HG03045 (cell line): ENCODE measurements around the gene TAF4B.
"Not testable (repeated sequence)": the region's sequence is repeated elsewhere in the genome, so short reads cannot be mapped to it uniquely, and the experiment has no call there.

Experiments
- ATAC-seq: cut with Tn5 transposase; IDR thresholded peaks from one replicate; pipeline ENCODE4 v1.9.1; 2021; ENCODE audit warnings: mild to moderate bottlenecking, moderate library complexity; ENCODE audit not compliant: unreplicated experiment

Gene TAF4B, protein sequence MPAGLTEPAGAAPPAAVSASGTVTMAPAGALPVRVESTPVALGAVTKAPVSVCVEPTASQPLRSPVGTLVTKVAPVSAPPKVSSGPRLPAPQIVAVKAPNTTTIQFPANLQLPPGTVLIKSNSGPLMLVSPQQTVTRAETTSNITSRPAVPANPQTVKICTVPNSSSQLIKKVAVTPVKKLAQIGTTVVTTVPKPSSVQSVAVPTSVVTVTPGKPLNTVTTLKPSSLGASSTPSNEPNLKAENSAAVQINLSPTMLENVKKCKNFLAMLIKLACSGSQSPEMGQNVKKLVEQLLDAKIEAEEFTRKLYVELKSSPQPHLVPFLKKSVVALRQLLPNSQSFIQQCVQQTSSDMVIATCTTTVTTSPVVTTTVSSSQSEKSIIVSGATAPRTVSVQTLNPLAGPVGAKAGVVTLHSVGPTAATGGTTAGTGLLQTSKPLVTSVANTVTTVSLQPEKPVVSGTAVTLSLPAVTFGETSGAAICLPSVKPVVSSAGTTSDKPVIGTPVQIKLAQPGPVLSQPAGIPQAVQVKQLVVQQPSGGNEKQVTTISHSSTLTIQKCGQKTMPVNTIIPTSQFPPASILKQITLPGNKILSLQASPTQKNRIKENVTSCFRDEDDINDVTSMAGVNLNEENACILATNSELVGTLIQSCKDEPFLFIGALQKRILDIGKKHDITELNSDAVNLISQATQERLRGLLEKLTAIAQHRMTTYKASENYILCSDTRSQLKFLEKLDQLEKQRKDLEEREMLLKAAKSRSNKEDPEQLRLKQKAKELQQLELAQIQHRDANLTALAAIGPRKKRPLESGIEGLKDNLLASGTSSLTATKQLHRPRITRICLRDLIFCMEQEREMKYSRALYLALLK

DNA sequence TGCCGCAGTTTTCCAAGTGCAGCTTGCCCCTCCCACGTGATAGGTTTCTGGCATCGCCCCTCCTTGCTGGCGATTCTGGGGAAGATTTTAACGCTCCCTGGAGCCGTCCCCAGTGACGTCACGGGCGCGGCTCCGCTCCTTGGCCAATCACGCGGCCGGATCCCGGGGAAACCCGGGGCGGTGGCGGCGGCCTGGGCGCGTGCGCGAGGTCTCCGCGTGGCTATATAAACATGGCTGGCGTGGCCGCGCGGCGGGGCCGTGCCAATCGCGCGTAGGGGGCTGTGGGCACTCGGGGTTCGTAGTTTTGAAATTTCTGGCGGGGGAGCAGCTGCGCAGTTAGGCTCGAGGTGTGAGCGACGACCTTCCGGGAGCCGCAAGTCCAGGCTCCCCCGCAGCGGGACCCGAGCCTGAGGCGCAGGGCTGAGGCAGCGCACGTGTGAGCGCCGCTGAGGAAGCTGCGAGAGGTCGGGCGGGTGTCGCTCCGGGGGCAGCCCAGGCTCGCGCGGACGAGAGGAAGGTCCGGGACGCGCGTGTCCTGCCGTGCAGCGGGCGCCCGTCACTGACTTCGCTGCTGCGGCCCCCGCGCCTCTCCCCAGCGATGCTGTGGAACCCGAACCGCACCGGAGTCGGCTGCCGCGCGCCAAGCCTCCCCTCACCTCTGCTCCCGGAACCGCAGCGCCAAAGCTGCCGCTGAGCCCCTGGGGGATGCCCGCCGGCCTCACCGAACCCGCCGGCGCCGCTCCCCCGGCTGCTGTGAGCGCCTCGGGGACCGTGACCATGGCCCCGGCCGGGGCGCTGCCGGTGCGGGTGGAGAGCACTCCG is at the start of gene TAF4B:
TAF4B (plus strand) TSS at position 217 of the 822 bp plus-strand sequence; CDS start at position 706, 489 bp downstream.
- peak; percentile 94 for ATAC-seq

DNA sequence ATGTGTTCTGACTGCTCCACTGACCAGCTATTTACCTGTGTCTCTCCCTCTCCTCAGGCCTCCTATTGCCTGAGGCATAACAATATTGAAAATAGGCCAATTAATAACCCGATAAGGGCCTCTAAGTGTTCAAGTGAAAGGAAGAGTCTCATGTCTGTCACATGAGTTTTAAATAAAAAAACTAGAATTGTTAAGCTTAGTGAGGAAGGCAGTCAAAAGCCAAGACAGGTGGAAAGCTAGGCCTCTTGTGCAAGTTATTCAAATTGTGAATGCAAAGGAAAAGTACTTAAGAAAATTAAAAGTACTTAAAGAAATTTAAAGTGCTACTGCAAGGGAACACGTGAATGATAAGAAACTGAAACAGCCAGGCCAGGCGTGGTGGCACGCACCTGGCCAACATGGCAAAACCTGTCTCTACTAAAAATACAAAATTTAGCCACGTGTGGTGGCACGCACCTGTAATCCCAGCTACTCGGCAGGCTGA is 44.9 kb upstream of the TAF4B start:
- ATAC-seq: peak; percentile 63

DNA sequence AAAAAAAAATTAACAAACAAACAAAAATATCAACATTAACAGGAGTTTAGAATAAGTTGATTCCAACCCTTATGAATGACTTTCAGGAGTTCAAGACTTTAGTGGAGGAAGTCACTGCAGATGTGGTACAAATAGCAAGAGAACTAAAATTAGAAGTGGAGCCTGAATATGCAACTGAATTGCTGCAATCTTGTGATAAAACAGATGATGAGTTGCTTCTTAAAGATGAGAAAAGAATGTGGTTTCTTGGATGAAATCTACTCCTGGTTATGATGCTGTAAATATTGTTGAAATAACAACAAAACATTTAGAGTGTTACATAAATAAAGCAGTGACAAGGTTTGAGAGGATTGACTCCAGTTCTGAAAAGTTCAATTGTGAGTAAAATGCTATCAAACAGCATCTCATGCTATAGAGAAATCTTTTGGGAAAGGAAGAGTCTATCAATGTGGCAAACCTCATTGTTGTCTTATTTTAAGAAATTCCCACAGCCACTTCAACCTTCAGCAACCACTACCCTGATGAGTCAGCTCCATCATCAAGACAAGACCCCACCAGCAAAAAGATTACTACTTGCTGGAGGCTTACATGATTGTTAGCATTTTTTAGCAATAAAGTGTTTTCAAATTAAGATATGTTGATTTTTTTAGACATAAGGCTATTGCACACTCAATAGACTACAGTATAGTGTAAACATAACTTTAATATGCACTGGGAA is 42.7 kb upstream of the TAF4B start:
- ATAC-seq: no peak

DNA sequence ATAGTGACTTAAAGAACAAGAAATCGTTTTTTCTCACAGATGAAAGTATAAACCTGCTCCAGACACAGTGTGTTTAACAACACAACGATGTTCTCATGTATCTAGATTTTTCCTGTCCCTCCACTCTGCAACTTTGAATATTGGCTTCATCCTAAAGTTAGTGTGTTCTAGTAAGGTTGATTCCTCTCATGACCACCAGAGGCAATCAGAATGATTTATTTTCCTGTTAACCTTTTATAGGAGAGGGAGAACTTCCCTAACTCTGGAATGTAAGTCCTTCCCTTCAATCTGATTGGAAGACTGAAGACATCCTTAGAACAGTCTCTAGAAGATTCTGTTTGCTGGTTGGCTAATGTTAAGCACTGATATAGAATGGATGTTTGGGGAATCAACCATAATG is 41.0 kb upstream of the TAF4B start:
- no peak for ATAC-seq

DNA sequence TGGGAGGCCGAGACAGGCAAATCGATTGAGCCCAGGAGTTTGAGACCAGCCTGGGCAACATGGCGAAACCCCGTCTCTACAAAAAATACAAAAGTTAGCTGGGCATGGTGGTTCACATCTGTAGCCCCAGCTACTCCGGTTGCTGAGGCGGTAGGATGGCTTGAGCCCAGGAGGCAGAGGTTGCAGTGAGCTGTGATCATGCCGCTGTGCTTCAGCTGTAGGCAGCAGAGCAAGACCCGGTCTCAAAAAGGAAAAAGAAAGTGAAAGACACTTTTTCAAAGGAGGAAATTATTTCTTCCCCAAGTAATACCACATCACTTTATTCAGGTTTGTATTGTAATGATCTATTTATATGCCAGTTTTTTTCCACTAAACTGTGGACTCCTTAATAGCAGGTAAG is 35.7 kb upstream of the TAF4B start:
- peak; percentile 87 for ATAC-seq

DNA sequence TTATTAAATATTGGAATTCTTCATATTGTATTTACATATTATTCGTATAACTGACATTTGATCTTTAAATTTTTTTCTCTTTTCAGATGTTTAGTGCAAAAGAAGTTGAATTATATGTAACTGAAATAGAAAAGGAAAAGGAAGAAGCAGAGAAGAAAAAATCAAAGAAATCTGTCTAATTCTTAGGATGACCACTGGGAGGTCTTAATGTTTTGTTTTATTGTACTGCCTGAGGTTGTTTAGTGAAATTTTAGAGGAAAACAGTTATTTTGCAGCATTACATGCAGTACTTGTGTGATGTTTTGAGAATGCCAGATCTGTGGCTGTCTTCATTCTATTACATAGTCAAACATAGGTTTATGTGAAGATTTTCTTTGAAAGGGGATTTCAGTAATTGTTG is 34.0 kb upstream of the TAF4B start:
- ATAC-seq: no peak

DNA sequence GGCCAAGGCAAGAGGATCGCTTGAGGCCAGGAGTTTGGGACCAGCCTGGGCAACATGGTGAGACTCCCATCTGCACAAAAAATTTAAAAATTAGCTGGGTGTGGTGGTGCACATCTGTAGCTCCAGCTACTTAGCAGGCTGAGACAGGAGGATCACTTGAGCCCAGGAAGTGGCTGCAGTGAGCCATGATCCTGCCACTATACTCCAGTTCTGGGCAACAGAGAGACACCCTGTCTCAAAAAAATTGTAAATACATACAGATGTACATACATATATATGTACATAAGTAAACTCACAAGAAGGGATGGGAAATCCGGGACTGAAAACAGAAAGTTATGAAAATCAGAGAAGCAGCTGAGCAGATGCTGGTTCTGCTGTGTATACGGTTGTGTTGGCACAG is 29.6 kb upstream of the TAF4B start:
- no peak for ATAC-seq

DNA sequence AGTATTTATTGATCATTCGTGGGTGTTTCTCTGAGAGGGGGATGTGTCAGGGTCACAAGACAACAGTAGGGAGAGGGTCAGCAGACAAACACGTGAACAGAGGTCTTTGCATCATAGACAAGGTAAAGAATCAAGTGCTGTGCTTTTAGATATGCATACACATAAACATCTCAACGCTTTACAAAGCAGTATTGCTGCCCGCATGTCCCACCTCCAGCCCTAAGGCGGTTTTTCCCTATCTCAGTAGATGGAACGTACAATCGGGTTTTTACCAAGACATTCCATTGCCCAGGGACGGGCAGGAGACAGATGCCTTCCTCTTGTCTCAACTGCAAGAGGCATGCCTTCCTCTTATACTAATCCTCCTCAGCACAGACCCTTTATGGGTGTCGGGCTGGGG is 24.2 kb upstream of the TAF4B start:
- not testable (repeated sequence) for ATAC-seq

DNA sequence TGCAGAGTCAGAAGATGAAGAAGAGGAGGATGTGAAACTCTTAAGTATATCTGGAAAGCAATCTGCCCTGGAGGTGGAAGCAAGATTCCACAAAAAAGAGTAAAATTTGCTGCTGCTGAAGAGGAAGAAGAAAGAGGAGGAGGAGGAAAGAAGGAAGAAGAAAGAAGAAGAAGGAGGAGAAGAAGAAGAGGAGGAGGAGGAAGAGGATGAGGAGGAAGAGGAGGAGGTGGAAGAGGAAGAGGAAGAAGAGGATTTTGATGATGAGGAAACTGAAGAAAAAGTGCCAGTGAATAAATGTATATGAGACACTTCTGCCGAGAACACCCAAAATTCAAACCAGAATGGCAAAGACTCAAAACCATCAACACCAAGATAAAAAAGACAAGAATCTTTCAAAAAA is 20.9 kb upstream of the TAF4B start:
- no peak for ATAC-seq

DNA sequence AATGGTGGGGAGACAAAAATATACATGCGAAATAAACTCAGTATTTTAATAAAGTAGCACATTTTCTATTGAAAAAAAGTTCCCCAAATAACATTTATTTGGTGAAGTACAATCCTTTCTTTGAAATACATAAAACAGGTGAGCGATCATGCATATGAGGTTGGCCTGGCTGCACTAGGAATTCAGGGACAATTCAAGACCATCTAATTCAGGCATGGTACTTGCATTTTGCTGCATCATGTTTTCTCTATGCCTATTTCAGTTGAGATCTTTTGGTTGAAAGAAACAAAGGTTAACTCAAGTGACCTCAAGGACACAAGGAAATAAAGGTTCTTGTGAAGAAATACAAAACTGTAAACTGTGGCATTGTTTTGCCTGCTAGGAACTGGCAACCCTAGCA is 19.8 kb upstream of the TAF4B start:
- ATAC-seq: no peak

DNA sequence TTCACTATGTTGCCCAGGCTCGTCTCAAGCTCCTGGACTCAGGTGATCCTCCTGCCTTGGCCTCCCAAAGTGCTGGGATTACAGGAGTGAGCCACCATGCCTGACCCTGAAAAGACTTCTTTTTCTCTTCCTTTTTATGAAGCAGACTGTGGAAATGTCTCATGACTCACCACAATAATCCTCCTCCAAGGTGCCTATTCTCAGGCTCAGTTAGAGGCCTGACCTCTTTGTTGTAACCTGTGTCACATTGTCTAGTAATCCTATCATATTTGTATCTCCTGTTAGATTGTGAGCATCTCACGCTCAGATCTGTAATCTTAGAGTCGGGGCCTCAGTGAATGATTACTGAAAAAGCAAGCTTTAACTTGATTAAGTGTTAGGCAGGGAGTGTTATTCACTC is 18.3 kb upstream of the TAF4B start:
- no peak for ATAC-seq

DNA sequence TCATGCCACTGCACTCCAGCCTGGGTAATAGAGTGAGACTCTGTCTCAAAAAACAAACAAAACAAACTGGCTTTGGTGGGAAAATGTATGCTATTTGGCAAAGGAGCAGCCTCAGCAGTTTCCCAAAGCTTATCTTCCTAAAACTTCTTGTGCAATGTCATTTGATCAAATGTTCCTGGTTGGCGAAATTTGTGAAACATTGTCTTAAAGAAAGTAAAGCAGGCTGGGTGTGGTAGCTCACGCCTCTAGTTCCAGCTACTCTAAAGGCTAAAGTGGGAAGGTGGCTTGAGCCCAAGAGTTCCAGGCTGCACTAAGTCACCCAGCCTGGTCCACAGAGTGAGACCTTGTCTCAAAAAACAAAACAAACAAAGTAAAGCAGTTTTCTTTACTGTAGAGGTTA is 17.3 kb upstream of the TAF4B start:
- no peak for ATAC-seq

DNA sequence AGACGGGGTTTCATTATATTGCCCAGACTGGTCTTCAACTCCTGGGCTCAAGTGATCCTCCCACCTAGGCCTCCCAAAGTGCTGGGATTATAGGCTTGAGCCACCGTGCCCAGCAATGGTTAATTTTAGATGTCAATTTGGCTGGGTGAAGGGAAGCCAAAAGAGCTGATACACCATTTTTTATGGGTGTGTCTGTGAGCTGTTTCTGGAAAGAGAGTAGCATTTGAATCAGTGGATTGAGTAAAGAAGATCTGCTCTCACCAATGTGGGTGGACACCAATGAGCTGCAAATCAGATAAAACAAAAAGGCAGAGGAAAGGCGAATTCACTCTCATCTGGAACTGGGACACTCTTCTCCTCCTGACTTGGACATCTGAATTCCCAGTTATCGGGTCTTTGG is 16.1 kb upstream of the TAF4B start:
- no peak for ATAC-seq

DNA sequence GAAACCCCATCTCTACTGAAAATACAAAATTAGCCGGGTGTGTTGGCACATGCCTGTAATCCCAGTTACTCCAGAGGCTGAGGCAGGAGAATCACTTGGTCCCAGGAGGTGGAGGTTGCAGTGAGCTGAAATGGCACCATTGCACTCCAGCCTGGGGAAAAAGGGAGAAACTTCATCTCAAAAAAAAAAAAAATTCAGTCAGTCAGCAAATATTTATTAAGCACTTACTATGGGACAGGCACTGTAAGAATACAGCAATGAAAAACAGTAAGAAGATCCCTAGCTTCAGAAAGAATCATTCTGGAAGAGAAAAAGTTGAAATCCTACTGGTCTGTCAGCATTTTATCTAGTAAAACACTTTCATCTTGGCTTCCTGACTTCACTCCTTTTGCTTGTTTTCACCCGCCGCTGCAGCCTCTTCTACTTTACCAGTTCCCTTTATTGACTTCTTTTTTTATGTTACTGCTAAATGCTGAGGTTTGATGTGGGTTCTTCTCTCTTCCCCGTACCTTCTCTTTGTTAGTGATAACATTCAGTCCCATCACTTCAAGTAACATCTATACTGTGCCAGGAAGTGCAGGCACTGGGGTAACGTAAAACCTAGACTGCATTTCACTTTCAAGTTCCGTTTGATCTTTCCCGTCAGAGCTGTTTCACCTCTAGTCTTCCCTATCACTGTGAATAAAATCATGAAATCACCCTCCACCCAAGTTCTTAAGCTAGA is 10.8 kb upstream of the TAF4B start:
- peak; percentile 90 for ATAC-seq

DNA sequence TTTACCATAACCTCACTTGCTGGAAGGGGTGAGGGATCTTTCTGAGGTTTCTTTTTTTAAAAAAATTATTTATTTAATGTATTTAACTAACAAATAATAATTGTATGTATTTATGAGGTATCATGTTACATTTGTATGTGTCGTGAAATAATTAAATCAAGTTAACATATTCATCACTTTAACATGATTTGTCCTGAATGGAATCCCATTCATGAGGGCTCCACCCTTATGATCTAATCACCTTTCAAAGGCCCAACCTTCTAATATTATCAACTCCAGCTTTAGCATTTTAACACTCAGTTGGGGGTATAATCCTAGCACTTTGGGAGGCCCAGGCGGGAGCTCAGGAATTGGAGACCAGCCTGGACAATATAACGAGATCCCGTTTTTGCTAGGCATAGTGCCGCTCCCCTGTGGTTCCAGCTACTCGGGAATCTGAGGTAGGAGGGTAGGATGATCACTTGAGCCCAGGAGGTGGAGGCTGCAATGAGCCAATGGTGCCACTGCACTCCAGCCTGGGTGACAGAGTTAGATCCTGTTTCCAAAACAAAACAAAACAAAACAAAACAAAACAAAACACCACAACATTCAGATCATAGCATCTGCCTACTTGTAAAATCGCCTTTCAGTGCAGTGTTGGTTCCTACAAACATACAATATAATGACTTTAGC is 1.1 kb upstream of the TAF4B start:
- no peak for ATAC-seq

DNA sequence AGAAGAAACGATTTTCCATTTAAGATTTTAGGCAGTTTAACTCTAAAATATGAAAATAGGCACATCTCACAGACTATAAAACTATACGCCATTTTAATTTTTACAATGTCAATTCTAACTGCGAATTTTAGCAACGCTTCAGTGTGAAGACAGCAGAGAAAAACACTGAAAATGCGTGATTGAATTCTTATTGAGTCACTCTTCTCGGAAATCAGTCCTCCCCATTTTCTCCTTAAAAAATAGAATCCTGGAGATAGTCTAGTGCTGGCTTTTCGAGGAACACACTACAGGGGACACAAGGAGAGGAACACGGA is 373 bp upstream of the TAF4B start:
- ATAC-seq: no peak

DNA sequence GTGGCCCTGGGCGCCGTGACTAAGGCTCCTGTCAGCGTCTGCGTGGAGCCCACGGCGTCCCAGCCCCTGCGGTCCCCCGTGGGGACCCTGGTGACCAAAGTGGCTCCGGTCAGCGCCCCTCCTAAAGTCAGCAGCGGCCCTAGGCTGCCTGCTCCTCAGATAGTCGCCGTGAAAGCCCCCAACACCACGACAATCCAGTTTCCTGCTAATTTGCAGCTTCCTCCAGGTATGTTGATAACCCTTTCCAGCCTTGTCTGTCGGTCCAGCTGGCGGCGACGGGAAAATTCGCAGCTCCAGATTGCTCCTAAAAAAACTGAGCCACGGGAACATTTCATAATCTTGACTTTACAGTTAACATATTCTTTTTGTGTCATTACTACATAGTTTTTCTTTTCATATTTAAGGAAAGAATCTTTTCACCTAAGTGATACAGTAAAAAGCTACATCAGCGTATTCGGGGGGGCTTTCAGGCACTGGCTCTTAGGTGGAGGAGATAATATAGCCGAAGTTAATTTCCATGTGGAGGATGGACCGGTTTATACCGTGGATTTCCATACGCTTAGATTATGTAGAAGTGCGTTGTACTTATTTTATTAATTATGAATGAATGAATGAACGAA is 916 bp downstream of the TAF4B start:
- no peak for ATAC-seq

DNA sequence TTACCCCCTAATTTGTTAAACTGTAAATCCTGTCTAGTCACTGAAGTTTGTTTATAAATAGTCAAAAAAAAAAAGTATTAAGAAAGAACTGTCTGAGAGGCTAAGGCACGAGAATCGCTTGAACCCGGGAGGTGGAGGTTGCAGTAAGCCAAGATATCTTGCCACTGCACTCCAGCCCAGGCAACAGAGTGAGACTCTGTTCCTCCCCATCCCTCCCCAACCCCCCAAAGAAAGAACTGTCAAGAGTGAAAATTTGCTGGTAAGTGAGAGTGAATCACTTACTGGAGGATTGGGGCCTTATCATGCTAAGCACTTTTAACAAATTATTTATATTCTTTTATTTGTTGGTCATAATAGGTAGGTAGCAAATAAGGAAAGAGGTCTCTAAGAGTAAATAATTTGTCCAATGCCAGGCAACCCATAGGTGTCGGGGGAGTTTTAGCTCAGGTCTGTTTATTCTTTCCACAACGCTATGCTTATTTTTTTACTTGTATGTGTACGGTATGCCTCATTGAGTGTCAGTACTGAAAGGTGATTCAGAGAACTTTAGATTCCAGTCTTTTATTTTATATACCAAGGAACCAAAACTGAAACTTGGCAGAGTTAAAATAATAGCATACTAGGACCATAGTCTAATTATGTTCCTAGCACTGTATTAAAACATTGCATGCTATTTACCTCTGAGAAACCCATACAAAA is 2.5 kb downstream of the TAF4B start:
- ATAC-seq: no peak
